Calu3 (cell line): ENCODE results near the gene NAV2. TPM values are rescaled to one million over a fixed set of nuclear protein-coding genes. Genes with fewer than 3 reads are reported as not detected.

Experiments
- BruUV-seq: library from RNA; stranded (reverse); fragments of 400-500 nt; replicated peaks from 2 replicates; lab custom pipeline; 2021; lab: Mats Ljungman, UMichigan
- CTCF ChIA-PET: fragments of 300-600 bp; sonication (Branson Sonifier 250); formaldehyde crosslinking; loops from one replicate; lab custom pipeline; 2022; ENCODE audit warnings: antibody characterized with exemption; lab: Charles Lee
- DNase-seq: peaks from one replicate; pipeline ENCODE4 v3.0.0; 2022
- H3K27ac Mint-ChIP-seq: one replicate; pipeline ENCODE4 v1.8.0; 2022; ENCODE audit warnings: mixed read lengths; ENCODE audit not compliant: unreplicated experiment
- H3K27me3 Mint-ChIP-seq: one replicate; pipeline ENCODE4 v1.8.0; 2022; ENCODE audit warnings: mixed read lengths; ENCODE audit not compliant: unreplicated experiment
- H3K36me3 Mint-ChIP-seq: one replicate; pipeline ENCODE4 v1.8.0; 2022; ENCODE audit warnings: mild to moderate bottlenecking, moderate library complexity, mixed read lengths; ENCODE audit not compliant: insufficient read depth, unreplicated experiment
- H3K4me1 Mint-ChIP-seq: one replicate; pipeline ENCODE4 v1.8.0; 2022; ENCODE audit warnings: mild to moderate bottlenecking, low read depth, mixed read lengths; ENCODE audit not compliant: unreplicated experiment
- H3K4me3 Mint-ChIP-seq: one replicate; pipeline ENCODE4 v1.8.0; 2022; ENCODE audit warnings: mild to moderate bottlenecking, low read depth, moderate library complexity, mixed read lengths; ENCODE audit not compliant: unreplicated experiment
- H3K9me3 Mint-ChIP-seq: one replicate; pipeline ENCODE4 v1.8.0; 2022; ENCODE audit warnings: low read depth, mixed read lengths; ENCODE audit not compliant: unreplicated experiment
- intact Hi-C: fragments of 100-400 bp; cut with micrococcal nuclease; formaldehyde crosslinking; loops from one replicate; pipeline ENCODE4 v1.10.0; 2022; ENCODE audit not compliant: unreplicated experiment
- total RNA-seq: library from RNA; stranded (reverse); gene quantifications from 2 replicates; pipeline ENCODE4 v1.2.3, GENCODE V29; 2022
- TF ChIP-seq, protein P1 (sequence below): fragments of 200-600 bp; IDR thresholded peaks from one replicate; pipeline ENCODE4 v1.8.0; 2022; ENCODE audit warnings: antibody characterized with exemption; ENCODE audit not compliant: unreplicated experiment

The NAV2 gene
- total RNA-seq, 1 experiment from 2014 or later: 21.4 TPM

DNA sequence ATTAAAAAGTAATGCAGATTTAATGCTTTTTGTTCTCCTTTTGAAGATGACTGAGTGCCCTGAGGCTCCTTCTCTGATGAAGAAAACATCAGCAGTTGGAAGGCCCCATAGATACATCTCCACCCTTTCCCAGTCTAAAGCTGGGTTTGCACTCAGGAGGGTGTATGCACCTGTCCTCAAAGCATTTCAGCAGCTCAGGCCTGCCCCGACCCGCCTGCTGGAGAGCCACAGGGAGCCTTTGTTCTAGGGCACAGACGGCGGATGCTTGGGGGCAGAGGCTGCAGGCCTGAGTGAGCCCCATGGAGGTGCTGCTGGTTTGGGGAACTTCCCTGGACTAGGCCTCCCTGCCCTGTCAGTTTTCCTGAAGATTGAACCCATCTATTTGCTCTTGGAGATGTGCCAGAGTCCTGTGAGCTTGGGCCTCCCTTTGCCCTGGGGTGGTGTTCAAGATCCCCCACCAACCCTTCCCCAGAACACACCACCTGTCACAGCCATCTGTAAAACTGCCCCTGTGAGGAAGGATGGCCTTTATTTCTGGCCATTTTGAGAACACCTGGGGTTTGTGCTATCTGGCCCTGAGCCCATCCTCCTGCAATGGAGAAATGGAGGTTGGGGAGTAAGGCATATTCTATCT is 160.0 kb downstream of the NAV2 start:
- intact Hi-C loops: no loop called here
- no TSS peak for BruUV-seq
- H3K27ac Mint-ChIP-seq: no peak overlapping the region
- H3K36me3 Mint-ChIP-seq: no peaks in the 10 kb centered on the region
- TF ChIP-seq, protein P1, sequence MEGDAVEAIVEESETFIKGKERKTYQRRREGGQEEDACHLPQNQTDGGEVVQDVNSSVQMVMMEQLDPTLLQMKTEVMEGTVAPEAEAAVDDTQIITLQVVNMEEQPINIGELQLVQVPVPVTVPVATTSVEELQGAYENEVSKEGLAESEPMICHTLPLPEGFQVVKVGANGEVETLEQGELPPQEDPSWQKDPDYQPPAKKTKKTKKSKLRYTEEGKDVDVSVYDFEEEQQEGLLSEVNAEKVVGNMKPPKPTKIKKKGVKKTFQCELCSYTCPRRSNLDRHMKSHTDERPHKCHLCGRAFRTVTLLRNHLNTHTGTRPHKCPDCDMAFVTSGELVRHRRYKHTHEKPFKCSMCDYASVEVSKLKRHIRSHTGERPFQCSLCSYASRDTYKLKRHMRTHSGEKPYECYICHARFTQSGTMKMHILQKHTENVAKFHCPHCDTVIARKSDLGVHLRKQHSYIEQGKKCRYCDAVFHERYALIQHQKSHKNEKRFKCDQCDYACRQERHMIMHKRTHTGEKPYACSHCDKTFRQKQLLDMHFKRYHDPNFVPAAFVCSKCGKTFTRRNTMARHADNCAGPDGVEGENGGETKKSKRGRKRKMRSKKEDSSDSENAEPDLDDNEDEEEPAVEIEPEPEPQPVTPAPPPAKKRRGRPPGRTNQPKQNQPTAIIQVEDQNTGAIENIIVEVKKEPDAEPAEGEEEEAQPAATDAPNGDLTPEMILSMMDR: no peak
- CTCF ChIA-PET: no interaction called here
- H3K4me3 Mint-ChIP-seq: no peak overlapping the region
- no peaks in the 10 kb centered on the region for H3K4me1 Mint-ChIP-seq
- H3K9me3 Mint-ChIP-seq: no peaks in the 10 kb centered on the region
- no peaks in the 10 kb centered on the region for H3K27me3 Mint-ChIP-seq
- DNase-seq: no peak

DNA sequence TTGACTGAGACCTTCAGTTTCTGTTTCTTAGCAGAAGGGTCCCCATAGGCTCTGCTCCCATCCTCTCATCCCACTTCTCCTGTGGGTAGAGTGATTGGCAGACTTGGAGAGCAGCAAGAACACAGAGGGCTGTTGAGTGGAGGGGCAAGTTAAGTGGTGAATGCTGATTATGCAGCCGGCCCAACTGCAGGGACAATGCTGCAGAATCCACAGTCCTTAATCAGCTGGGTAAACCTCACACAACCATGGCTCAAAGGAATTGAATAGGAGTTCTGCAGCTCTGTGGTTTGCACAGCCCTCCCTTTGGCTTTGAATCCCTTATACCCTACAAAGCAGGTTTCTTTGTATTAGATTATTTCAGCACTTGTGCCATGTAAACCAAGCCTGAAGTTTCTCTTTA is 161.1 kb downstream of the NAV2 start:
- DNase-seq: no peak
- H3K4me3 Mint-ChIP-seq: no peak overlapping the region
- no peaks in the 10 kb centered on the region for H3K9me3 Mint-ChIP-seq
- no peaks in the 10 kb centered on the region for H3K36me3 Mint-ChIP-seq
- CTCF ChIA-PET: no interaction called here
- TF ChIP-seq, protein P1: no peak
- H3K27ac Mint-ChIP-seq: no peak overlapping the region
- intact Hi-C loops: no loop called here
- H3K4me1 Mint-ChIP-seq: no peaks in the 10 kb centered on the region
- no TSS peak for BruUV-seq
- no peaks in the 10 kb centered on the region for H3K27me3 Mint-ChIP-seq

DNA sequence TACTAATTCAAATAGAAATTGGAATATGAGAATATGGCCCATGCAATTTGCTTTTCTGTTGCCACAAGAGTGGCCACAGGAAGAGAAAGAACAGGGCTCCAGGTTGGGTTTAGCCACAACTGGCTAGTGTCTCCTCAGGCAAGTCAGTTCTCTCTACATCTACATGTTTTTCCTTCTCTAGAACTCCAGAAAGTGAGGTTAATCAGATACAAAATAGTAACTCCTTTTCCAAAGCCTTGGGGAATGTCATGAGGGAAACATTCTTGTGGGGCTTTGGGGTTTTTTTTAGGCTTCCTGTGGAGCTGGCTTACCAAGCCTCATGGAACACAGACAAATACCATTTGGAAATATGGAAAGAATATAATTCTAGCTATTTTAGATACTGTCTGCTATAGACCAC is 161.6 kb downstream of the NAV2 start:
- no peak overlapping the region for H3K27ac Mint-ChIP-seq
- no peak overlapping the region for H3K4me3 Mint-ChIP-seq
- DNase-seq: no peak
- TF ChIP-seq, protein P1: no peak
- intact Hi-C loops: no loop called here
- no TSS peak for BruUV-seq
- no peaks in the 10 kb centered on the region for H3K27me3 Mint-ChIP-seq
- H3K36me3 Mint-ChIP-seq: no peaks in the 10 kb centered on the region
- no peaks in the 10 kb centered on the region for H3K4me1 Mint-ChIP-seq
- no peaks in the 10 kb centered on the region for H3K9me3 Mint-ChIP-seq
- CTCF ChIA-PET: no interaction called here

DNA sequence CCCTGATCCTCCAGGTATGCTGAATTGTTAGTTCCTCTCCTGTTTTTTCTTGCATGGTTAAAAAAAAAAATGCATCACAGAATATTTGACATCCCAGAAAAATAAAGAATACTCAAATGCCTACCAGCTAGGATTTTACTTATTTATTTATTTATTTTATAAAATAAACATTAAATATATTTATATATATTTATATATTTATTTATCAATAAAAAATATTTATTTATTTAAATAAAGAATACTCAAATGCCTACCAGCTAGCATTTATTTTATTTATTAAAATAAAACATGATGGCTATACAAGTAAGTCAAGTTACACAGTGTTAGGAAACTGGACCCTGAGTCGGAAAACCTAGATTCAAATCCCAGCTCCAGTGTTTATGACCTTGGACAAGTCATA is 164.1 kb downstream of the NAV2 start:
- no peak for DNase-seq
- no peaks in the 10 kb centered on the region for H3K27me3 Mint-ChIP-seq
- BruUV-seq: no TSS peak
- H3K27ac Mint-ChIP-seq: no peak overlapping the region
- no peaks in the 10 kb centered on the region for H3K4me1 Mint-ChIP-seq
- CTCF ChIA-PET: no interaction called here
- intact Hi-C loops: no loop called here
- no peaks in the 10 kb centered on the region for H3K36me3 Mint-ChIP-seq
- no peaks in the 10 kb centered on the region for H3K9me3 Mint-ChIP-seq
- no peak overlapping the region for H3K4me3 Mint-ChIP-seq
- TF ChIP-seq, protein P1: no peak
